Cardiac fibroblast (primary cell): ENCODE measurements around the gene LYAR.

Source experiments
- DNase-seq, 2 donors: peaks; one replicate each; pipeline versions ENCODE4 v3.0.0 to v3.0.0-alpha.2; 2010; ENCODE audit warnings: low read depth in 2 of 2
- H3K4me3 ChIP-seq, 2 donors: replicated peaks in 1 of 2; 1 replicate in 1 of 2; 2 replicates in 1 of 2; pipeline ENCODE4 v1.5.1; 2011; ENCODE audit warnings: low read depth in 2 of 2, low read length in 2 of 2, mild to moderate bottlenecking in 2 of 2, moderate library complexity in 1 of 2
- TF ChIP-seq, protein P1 (sequence below): IDR thresholded peaks from one replicate; pipeline ENCODE4 v1.5.1; 2011; ENCODE audit warnings: low read depth, mild to moderate bottlenecking, low read length, inconsistent platforms

Gene LYAR

DNA sequence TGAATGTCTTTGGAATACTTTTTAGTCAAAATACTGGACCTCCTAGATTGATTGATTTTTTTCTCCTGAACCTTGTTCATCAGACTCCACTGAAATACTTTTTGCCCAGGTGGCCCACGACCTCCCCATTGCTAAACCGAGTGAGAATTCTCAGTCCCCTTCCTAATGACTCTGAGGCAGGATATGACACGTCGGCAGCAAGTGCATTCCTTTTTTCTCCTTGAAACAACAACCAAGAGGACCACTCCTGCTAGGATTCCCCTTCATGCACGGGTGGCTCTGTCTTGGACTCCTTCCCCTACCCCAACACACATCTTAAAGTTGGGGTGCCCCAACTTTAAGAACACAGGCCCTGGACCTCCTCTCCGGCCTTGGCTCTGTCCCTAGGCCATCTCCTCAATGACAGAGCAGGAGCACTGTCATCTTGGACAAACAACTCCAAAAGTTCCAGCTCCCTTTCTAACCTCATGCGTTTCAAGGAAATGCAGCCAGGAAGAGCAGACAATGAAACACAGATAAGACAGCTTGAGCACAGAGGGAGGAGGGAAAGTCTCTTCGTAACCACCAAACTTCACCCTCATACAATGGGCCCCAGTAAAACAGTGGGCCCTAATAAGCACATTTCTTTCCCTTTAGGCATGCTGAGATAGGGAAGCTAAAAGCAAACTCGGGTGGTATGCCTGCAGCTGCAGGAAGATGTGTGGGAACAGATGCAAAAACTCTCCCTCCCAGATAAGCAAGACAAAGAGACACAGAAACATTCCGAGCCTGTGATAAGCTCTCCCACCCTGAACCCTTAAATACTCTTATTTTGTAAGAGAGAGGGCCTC, 34.0 kb upstream of the LYAR start:
- TF ChIP-seq, protein P1, sequence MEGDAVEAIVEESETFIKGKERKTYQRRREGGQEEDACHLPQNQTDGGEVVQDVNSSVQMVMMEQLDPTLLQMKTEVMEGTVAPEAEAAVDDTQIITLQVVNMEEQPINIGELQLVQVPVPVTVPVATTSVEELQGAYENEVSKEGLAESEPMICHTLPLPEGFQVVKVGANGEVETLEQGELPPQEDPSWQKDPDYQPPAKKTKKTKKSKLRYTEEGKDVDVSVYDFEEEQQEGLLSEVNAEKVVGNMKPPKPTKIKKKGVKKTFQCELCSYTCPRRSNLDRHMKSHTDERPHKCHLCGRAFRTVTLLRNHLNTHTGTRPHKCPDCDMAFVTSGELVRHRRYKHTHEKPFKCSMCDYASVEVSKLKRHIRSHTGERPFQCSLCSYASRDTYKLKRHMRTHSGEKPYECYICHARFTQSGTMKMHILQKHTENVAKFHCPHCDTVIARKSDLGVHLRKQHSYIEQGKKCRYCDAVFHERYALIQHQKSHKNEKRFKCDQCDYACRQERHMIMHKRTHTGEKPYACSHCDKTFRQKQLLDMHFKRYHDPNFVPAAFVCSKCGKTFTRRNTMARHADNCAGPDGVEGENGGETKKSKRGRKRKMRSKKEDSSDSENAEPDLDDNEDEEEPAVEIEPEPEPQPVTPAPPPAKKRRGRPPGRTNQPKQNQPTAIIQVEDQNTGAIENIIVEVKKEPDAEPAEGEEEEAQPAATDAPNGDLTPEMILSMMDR: no peak
- DNase-seq: peak; percentile 41 to 77
- H3K4me3 ChIP-seq: no peak overlapping the region

DNA sequence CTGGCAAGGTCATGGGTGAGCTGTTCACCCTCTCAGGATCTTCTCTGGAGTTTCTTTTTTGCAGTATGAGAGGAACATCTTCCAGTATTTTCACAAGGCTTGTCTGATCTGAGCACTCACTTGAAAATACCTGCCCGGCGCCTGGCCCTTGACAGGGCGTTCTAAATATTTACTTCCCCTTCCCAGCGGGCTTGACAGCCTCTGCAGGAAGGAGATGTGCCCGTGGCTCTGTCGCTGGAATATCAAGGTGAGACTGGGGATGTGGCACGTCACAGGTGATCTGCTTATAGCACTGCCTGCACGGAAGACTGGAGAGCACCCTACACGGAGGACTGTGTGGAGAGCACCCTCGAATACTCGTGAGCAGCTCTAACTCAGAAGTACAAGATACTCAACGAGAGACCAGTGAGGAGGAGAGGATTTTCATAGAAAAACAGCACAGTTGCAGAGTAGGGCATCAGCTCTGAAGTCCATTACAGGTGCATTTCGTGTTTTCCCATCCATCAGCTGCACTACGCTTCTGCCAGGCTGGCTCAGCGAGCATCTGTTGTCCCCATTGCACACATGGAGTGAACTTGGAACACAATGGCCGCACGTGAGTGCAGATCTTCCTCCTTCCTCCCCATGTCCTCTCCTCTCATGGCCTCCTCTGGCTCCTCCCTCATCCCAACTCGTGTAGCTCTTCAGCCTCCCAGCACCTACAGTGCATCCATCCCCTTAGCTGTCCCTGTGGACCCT, 32.2 kb upstream of the LYAR start:
- no peak overlapping the region for H3K4me3 ChIP-seq
- DNase-seq: no peak
- TF ChIP-seq, protein P1: no peak

DNA sequence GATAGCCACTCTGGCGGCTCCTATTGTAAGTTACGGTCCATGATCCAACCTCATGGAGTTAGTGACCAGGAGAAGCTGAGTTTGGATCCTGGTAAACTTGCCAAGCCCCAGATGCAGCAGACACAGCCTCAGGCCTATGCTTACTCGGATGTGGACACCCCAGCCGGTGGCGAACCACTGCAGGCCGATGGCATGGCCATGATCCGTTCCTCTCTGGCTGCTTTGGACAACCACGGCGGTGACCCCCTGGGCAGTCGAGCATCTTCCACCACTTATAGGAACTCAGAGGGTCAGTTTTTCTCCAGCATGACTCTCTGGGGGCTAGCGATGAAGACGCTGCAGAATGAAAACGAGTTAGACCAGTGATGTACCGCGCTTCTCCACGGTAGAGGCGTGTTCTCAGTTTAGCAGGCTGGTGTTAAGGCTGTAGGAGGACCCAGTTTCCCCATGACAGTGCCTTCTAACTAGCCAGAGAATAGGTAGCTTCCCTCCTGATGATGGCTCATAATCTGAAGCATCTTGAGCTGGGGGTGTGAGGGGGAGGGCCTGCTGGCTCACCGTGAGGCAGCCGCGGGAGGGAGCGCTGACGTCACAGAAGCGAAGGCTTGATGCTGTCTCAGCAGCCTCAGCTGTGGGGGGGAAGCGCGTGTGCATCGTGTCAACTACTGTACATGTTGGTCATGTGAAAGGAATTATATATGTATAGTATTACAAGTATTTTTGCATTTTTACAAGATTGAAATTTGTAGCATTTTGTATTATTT, 31.2 kb upstream of the LYAR start:
- H3K4me3 ChIP-seq: no peak overlapping the region
- TF ChIP-seq, protein P1: no peak
- no peak for DNase-seq

DNA sequence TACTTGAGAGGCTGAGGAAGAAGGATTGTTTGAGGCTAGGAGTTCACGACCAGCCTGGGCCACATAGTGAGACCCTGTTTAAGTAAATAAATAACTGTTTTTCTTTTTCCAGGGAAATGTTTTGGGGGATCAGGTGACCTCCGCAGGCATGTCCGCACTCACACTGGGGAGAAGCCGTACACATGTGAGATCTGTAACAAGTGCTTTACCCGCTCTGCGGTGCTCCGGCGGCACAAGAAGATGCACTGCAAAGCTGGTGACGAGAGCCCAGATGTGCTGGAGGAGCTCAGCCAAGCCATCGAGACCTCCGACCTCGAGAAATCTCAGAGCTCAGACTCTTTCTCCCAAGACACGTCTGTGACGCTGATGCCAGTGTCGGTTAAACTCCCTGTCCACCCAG, 30.6 kb upstream of the LYAR start:
- TF ChIP-seq, protein P1: no peak
- no peak overlapping the region for H3K4me3 ChIP-seq
- DNase-seq: no peak

DNA sequence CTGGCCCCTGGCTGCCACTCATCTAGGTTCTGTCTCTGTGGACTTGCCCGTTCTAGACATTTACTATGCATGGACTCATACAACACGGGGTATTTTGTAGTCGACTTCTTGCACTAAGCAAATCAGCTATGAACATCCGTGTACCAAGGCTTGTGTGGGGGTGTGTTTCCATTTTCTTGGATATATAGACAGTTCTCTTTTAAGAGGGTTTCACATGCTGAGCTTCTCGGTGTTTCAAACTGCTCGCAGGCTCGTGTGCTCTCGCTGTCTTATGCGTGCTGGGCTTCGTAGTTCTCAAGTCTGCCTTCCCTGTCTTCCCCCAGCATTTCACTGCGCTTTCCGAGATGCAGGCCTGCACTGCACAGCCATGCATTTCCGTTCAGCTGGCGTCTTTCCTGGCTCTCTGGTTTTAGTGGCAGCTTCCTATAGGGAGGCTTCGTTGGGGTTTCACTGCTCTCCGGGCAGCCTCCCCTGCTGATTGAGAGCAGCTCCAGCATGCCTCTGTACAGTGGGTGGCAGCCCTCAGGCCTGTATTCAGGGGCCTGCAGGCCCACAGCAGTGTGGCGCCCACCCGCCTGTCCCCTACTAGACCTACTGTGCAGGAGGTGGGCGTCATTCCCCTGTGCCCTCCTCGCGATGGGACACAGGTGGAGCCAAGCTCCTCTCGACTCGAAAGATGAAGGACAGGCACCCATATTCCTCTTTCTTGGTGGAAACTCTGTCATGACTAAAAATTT, 27.7 kb upstream of the LYAR start:
- no peak for DNase-seq
- TF ChIP-seq, protein P1: no peak
- no peak overlapping the region for H3K4me3 ChIP-seq

DNA sequence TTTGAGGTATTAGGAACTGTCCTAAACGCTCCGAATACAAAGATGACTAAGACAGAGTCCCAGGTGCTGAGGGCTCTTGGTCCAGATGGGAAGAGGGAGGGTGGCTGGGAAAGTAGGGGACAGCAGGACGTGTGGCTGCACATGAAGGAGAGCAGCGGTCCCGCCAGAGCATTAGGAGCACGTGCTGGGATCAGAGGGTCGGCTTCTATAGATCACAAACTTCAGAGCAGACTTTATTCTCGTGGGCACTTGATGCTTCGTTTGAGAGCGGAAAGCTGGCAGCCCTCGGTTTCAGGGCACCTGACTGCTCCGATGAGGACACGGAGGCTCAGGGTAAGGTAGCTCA, 26.2 kb upstream of the LYAR start:
- no peak for DNase-seq

More for the DNA sequence above, 26.2 kb upstream of the LYAR start:
- TF ChIP-seq, protein P1: no peak
- no peak overlapping the region for H3K4me3 ChIP-seq
